Neural cell (in vitro differentiated cells): ENCODE data around the gene RNASEH2C. TPM values are rescaled to one million over a fixed set of nuclear protein-coding genes. Genes with fewer than 3 reads are reported as not detected.

Experiments
- H2AFZ ChIP-seq: fragments of 200-600, 300-800 bp; sonication (generic), shearing (Covaris generic); 2 replicates; pipeline ENCODE4 v1.6.0; 2014; ENCODE audit warnings: low read depth, mild to moderate bottlenecking, antibody characterized with exemption, low read length, moderate library complexity
- H3F3A ChIP-seq: fragments of 200-600 bp; shearing (Covaris generic); 2 replicates; pipeline ENCODE4 v1.6.1; 2016; ENCODE audit warnings: mild to moderate bottlenecking, moderate library complexity, mixed read lengths, antibody characterized with exemption, low read length; ENCODE audit not compliant: insufficient read depth, poor library complexity, severe bottlenecking
- H3K27ac ChIP-seq: fragments of 200-600, 300-800 bp; sonication (generic), shearing (Covaris generic); 2 replicates; pipeline ENCODE4 v1.5.1; 2014; ENCODE audit warnings: mild to moderate bottlenecking, low read length, moderate library complexity
- H3K27me3 ChIP-seq: fragments of 300-800, 200-600 bp; sonication (generic), shearing (Covaris generic); 2 replicates; pipeline ENCODE4 v1.6.0; 2014; ENCODE audit warnings: mild to moderate bottlenecking, low read depth, low read length, moderate library complexity; ENCODE audit not compliant: insufficient read depth
- H3K36me3 ChIP-seq: fragments of 300-800, 200-600 bp; sonication (generic), shearing (Covaris generic); 2 replicates; pipeline ENCODE4 v1.5.1; 2014; ENCODE audit warnings: mild to moderate bottlenecking, antibody characterized with exemption, low read length, moderate library complexity; ENCODE audit not compliant: insufficient read depth
- H3K4me2 ChIP-seq: fragments of 300-800, 200-600 bp; sonication (generic), shearing (Covaris generic); 2 replicates; pipeline ENCODE4 v1.6.0; 2014; ENCODE audit warnings: mild to moderate bottlenecking, low read length
- H3K4me3 ChIP-seq: fragments of 300-800, 200-600 bp; sonication (generic), shearing (Covaris generic); 2 replicates; pipeline ENCODE4 v1.5.1; 2014; ENCODE audit warnings: mild to moderate bottlenecking, low read length, moderate library complexity
- H3K79me2 ChIP-seq: fragments of 200-600 bp; shearing (Covaris generic); replicated peaks from 2 replicates; pipeline ENCODE4 v1.6.0; 2014; ENCODE audit warnings: mild to moderate bottlenecking, low read length, moderate library complexity; ENCODE audit not compliant: insufficient read depth
- H3K9ac ChIP-seq: fragments of 300-800, 200-600 bp; sonication (generic), shearing (Covaris generic); 2 replicates; pipeline ENCODE4 v1.6.1; 2016; ENCODE audit warnings: mild to moderate bottlenecking, low read length, mixed read lengths
- H3K9me2 ChIP-seq: fragments of 200-600 bp; shearing (Covaris generic); 2 replicates; pipeline ENCODE4 v1.6.1; 2016; ENCODE audit warnings: mild to moderate bottlenecking, low read length, mixed read lengths; ENCODE audit not compliant: insufficient read depth
- H3K9me3 ChIP-seq: fragments of 200-600, 300-800 bp; sonication (generic), shearing (Covaris generic); 2 replicates; pipeline ENCODE4 v1.6.1; 2016; ENCODE audit warnings: mild to moderate bottlenecking, mixed run types, low read length, moderate library complexity, mixed read lengths
- H4K20me1 ChIP-seq: fragments of 200-600 bp; shearing (Covaris generic); 2 replicates; pipeline ENCODE4 v1.6.1; 2016; ENCODE audit warnings: mild to moderate bottlenecking, mixed run types; ENCODE audit not compliant: insufficient read depth
- EP300 ChIP-seq: fragments of 450-650 bp; conservative IDR thresholded peaks from 2 replicates; pipeline ENCODE4 v1.6.1; 2014; ENCODE audit warnings: antibody characterized with exemption, mild to moderate bottlenecking, moderate library complexity; ENCODE audit not compliant: poor library complexity, severe bottlenecking
- EZH2 ChIP-seq: fragments of 200-600, 300-800 bp; shearing (Covaris generic), sonication (generic); IDR thresholded peaks from 2 replicates; pipeline ENCODE4 v1.6.1; 2014; ENCODE audit warnings: antibody characterized with exemption, low read length, borderline replicate concordance, mild to moderate bottlenecking; ENCODE audit not compliant: insufficient read depth, poor library complexity, severe bottlenecking
- MXI1 ChIP-seq: fragments of 450-650 bp; conservative IDR thresholded peaks from 2 replicates; pipeline ENCODE4 v1.6.1; 2014; ENCODE audit warnings: antibody characterized with exemption, mild to moderate bottlenecking; ENCODE audit not compliant: poor library complexity, severe bottlenecking
- POLR2AphosphoS5 ChIP-seq: IDR thresholded peaks from 2 replicates; pipeline ENCODE4 v1.6.1; 2012
- RAD21 ChIP-seq: fragments of 450-650 bp; conservative IDR thresholded peaks from 2 replicates; pipeline ENCODE4 v1.6.1; 2014; ENCODE audit warnings: antibody characterized with exemption, mild to moderate bottlenecking, moderate library complexity
- SMC3 ChIP-seq: fragments of 450-650 bp; conservative IDR thresholded peaks from 2 replicates; pipeline ENCODE4 v1.6.1; 2014; ENCODE audit warnings: antibody characterized with exemption, mild to moderate bottlenecking, moderate library complexity; ENCODE audit not compliant: poor library complexity
- TAF1 ChIP-seq: IDR thresholded peaks from 2 replicates; pipeline ENCODE4 v1.6.1; 2012; ENCODE audit warnings: low read depth
- polyA plus RNA-seq: library from polyadenylated mRNA; depleted of rRNA; stranded (reverse); fragments of >200 nt; gene quantifications from 2 replicates; pipeline ENCODE4 v1.2.3, GENCODE V29; 2014
- TF ChIP-seq, protein P1 (sequence below): IDR thresholded peaks from 2 replicates; pipeline ENCODE4 v1.6.1; 2012; ENCODE audit warnings: borderline replicate concordance
- TF ChIP-seq, protein P2 (sequence below): fragments of 450-650 bp; IDR thresholded peaks from 2 replicates; pipeline ENCODE4 v1.5.1; 2014; ENCODE audit warnings: antibody characterized with exemption, mild to moderate bottlenecking, moderate library complexity; ENCODE audit not compliant: poor library complexity, severe bottlenecking

RNASEH2C gene
- polyA plus RNA-seq, 1 donor from 2014 or later, result 38.4 TPM

- H3K9ac ChIP-seq, result no peak overlapping the region
- TF ChIP-seq MXI1, result no peak
- TF ChIP-seq RAD21, result no peak
- TF ChIP-seq, protein P1, sequence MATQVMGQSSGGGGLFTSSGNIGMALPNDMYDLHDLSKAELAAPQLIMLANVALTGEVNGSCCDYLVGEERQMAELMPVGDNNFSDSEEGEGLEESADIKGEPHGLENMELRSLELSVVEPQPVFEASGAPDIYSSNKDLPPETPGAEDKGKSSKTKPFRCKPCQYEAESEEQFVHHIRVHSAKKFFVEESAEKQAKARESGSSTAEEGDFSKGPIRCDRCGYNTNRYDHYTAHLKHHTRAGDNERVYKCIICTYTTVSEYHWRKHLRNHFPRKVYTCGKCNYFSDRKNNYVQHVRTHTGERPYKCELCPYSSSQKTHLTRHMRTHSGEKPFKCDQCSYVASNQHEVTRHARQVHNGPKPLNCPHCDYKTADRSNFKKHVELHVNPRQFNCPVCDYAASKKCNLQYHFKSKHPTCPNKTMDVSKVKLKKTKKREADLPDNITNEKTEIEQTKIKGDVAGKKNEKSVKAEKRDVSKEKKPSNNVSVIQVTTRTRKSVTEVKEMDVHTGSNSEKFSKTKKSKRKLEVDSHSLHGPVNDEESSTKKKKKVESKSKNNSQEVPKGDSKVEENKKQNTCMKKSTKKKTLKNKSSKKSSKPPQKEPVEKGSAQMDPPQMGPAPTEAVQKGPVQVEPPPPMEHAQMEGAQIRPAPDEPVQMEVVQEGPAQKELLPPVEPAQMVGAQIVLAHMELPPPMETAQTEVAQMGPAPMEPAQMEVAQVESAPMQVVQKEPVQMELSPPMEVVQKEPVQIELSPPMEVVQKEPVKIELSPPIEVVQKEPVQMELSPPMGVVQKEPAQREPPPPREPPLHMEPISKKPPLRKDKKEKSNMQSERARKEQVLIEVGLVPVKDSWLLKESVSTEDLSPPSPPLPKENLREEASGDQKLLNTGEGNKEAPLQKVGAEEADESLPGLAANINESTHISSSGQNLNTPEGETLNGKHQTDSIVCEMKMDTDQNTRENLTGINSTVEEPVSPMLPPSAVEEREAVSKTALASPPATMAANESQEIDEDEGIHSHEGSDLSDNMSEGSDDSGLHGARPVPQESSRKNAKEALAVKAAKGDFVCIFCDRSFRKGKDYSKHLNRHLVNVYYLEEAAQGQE, result no peak
- TF ChIP-seq, protein P2, sequence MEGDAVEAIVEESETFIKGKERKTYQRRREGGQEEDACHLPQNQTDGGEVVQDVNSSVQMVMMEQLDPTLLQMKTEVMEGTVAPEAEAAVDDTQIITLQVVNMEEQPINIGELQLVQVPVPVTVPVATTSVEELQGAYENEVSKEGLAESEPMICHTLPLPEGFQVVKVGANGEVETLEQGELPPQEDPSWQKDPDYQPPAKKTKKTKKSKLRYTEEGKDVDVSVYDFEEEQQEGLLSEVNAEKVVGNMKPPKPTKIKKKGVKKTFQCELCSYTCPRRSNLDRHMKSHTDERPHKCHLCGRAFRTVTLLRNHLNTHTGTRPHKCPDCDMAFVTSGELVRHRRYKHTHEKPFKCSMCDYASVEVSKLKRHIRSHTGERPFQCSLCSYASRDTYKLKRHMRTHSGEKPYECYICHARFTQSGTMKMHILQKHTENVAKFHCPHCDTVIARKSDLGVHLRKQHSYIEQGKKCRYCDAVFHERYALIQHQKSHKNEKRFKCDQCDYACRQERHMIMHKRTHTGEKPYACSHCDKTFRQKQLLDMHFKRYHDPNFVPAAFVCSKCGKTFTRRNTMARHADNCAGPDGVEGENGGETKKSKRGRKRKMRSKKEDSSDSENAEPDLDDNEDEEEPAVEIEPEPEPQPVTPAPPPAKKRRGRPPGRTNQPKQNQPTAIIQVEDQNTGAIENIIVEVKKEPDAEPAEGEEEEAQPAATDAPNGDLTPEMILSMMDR, result no peak
- TF ChIP-seq TAF1, result no peak
- TF ChIP-seq POLR2AphosphoS5, result no peak
- no peak for TF ChIP-seq EP300
- no peak for TF ChIP-seq EZH2
- TF ChIP-seq SMC3, result no peak
- no peak overlapping the region for H3K27ac ChIP-seq
- H3K9me2 ChIP-seq, result no peaks in the 10 kb centered on the region
- no peaks in the 10 kb centered on the region for H3F3A ChIP-seq
- no peaks in the 10 kb centered on the region for H3K27me3 ChIP-seq
- H3K4me2 ChIP-seq, result no peak overlapping the region
- H3K9me3 ChIP-seq, result no peaks in the 10 kb centered on the region
- H3K4me3 ChIP-seq, result no peak overlapping the region
- peaks cover 15% of the 10 kb centered on the region for H3K79me2 ChIP-seq
- no peak overlapping the region for H2AFZ ChIP-seq
- H3K36me3 ChIP-seq, result peaks cover 18% of the 10 kb centered on the region
- H4K20me1 ChIP-seq, result no peaks in the 10 kb centered on the region
Measured at GRCh38 chr11:65716302-65716701, 4.3 kb downstream of the RNASEH2C start.

DNA sequence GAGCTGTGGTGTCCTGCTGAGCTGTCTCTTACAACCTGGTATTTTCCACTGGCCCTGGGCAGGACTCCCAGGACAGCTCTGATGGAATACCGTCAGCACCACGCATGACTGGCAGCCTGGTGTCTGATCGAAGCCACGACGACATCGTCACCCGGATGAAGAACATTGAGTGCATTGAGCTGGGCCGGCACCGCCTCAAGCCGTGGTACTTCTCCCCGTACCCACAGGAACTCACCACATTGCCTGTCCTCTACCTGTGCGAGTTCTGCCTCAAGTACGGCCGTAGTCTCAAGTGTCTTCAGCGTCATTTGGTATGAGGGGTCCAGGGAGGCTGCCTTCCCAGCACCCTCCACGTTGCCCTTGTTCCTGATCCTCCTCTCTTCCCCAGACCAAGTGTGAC lies 6.2 kb downstream of the RNASEH2C start:
- Histone ChIP-seq H4K20me1 (no peaks in the 10 kb centered on the region), H3K27me3 (no peaks in the 10 kb centered on the region), H3K4me2 (no peak overlapping the region), H3K9ac (no peak overlapping the region), H3K36me3 (peaks cover 18% of the 10 kb centered on the region), H3F3A (no peaks in the 10 kb centered on the region), H3K9me2 (no peaks in the 10 kb centered on the region), H3K79me2 (peaks cover 12% of the 10 kb centered on the region), H3K9me3 (no peaks in the 10 kb centered on the region), H3K27ac (no peak overlapping the region), H3K4me3 (no peak overlapping the region), H2AFZ (no peak overlapping the region)
- TF ChIP-seq TAF1 (no peak), POLR2AphosphoS5 (no peak), RAD21 (no peak), SMC3 (no peak), EP300 (no peak), MXI1 (no peak), EZH2 (no peak)
- TF ChIP-seq, protein P1, result no peak
- TF ChIP-seq, protein P2, result no peak
